Bronchial epithelial cell (primary cell): ENCODE results near the gene ADCY4. TPM values are rescaled to one million over a fixed set of nuclear protein-coding genes. Genes with fewer than 3 reads are reported as not detected.
A peak's percentile ranks its signal among the peaks of the same experiment; 100 is the strongest.

Source experiments
- DNase-seq: peaks from one replicate; pipeline ENCODE4 v3.0.0-alpha.2; 2010; ENCODE audit warnings: low read depth
- FAIRE-seq: peaks from 2 replicates; lab custom pipeline; 2011; peaks lifted over from hg19 to GRCh38; lab: Jason Lieb, UNC
- H3K27me3 ChIP-seq: 2 replicates; pipeline ENCODE4 v1.5.1; 2011; ENCODE audit warnings: low read length; ENCODE audit not compliant: control insufficient read depth, insufficient read depth
- H3K36me3 ChIP-seq: 2 replicates; pipeline ENCODE4 v1.5.1; 2011; ENCODE audit warnings: low read length; ENCODE audit not compliant: control insufficient read depth, insufficient read depth
- H3K4me3 ChIP-seq: 2 replicates; pipeline ENCODE4 v1.5.1; 2011; ENCODE audit warnings: mild to moderate bottlenecking, low read depth, low read length, control low read depth
- total RNA-seq: library from RNA; depleted of rRNA; stranded (reverse); fragments of >200 nt; gene quantifications from 2 replicates; pipeline ENCODE4 v1.2.1, GENCODE V29; 2014
- TF ChIP-seq, protein P1 (sequence below): IDR thresholded peaks from 2 replicates; pipeline ENCODE4 v1.5.1; 2011; ENCODE audit warnings: mild to moderate bottlenecking, moderate library complexity, low read length, control low read depth, inconsistent platforms; ENCODE audit not compliant: insufficient read depth, severe bottlenecking

Gene ADCY4
- total RNA-seq, 1 donor from 2014 or later, result 0.53 TPM

DNA sequence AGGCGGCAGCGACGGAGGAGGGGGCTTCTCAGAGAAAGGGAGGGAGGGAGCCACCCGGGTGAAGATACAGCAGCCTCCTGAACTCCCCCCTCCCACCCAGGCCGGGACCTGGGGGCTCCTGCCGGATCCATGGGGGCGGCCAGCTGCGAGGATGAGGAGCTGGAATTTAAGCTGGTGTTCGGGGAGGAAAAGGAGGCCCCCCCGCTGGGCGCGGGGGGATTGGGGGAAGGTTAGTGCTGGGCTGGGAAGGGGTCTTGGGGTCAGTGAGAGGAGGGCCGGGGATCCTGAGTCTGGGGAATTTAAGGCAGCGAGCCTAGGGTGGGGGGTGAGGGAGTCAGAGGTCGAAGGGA, 33.3 kb upstream of the ADCY4 start:
- FAIRE-seq (no peak), DNase-seq (no peak)
- Histone ChIP-seq H3K36me3 (peaks cover 3% of the 10 kb centered on the region), H3K27me3 (no peaks in the 10 kb centered on the region), H3K4me3 (peak overlapping the region; percentile 65)
- TF ChIP-seq, protein P1, sequence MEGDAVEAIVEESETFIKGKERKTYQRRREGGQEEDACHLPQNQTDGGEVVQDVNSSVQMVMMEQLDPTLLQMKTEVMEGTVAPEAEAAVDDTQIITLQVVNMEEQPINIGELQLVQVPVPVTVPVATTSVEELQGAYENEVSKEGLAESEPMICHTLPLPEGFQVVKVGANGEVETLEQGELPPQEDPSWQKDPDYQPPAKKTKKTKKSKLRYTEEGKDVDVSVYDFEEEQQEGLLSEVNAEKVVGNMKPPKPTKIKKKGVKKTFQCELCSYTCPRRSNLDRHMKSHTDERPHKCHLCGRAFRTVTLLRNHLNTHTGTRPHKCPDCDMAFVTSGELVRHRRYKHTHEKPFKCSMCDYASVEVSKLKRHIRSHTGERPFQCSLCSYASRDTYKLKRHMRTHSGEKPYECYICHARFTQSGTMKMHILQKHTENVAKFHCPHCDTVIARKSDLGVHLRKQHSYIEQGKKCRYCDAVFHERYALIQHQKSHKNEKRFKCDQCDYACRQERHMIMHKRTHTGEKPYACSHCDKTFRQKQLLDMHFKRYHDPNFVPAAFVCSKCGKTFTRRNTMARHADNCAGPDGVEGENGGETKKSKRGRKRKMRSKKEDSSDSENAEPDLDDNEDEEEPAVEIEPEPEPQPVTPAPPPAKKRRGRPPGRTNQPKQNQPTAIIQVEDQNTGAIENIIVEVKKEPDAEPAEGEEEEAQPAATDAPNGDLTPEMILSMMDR, result no peak

DNA sequence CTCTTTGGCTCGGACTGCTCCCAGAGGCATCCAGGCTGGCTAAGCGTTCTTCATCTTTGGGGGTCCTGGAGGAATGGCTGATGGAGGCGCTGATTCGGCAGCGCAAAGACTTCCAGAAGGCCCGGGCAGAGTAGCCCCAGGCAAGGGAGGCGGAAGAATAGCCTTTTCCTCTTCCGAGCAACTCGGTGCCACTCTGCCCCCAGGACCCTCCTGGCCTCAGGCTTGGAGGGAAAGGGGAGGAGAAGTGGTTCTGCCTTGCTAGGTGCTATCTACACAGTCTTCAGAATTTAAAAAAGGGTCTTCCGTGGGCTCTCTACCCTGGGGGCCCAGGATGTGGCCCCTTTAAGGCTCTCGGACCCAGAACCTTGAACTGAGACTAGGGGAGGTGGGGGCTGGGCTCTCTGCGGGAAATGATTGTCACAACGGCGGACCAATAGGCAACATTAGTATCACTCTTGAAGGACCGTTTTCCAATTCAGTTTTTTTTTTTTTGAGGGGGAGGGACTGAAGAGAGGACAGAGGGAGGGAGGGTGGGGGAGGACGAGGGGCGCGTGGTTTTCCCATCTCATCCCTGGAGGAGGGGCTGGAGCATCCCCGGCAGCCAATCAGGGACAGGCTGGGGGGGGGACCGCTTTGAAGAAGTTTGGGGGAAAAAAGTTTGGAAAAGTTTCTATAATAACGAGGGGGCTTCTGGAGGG, 32.8 kb upstream of the ADCY4 start, which contains the start of gene NFATC4:
Gene NFATC4, plus strand, starts transcription at position 671 of the 698 bp plus-strand sequence. CDS start 157 bp downstream, outside the sequence.
- TF ChIP-seq, protein P1, result no peak
- FAIRE-seq, result no peak
- peak; percentile 75 for DNase-seq
- Histone ChIP-seq H3K36me3 (peaks cover 1% of the 10 kb centered on the region), H3K27me3 (no peaks in the 10 kb centered on the region), H3K4me3 (peak within 1 kb of the TSS; percentile 65)

DNA sequence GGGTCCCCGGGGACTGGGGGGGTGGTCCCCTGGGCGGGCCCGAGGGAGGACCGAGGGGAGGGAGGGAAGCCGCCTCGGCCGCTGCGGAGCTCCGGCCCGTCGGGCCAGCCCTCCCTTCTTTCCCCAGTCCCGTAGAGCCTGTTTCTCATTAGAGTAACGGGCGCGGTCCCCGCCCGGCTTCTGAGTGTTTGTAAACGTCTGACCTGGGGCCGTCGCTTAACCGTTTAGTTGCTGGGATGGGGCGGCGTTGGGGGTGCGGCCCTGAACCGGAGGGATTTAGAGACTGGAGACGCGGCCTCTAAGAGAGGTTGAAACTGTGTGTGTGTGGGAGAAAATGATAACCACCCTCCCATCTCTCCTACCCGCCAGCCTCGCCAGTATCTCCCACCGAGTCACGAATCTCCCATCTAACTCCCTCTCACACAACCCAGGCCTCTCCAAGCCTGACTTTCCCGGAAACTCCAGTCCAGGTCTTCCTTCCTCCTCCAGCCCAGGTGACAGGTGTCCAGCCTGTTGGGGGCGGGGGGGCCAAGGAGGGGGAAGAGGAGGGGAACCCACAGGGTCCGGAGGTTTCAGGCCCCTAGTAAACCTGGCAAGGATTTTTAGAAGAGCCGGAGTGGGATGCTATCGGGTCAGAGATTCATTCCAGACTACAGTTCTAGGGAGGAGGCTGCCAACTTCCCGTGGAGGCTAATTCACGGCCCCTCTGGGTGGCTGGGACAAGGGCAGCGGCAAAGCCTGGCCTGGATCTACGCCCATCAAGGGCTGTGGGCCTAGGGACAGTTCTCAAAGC, 32.0 kb upstream of the ADCY4 start:
- Histone ChIP-seq H3K4me3 (peak overlapping the region; percentile 65), H3K36me3 (peaks cover 1% of the 10 kb centered on the region), H3K27me3 (no peaks in the 10 kb centered on the region)
- TF ChIP-seq, protein P1, result no peak
- no peak for FAIRE-seq
- DNase-seq, result peak; percentile 89

DNA sequence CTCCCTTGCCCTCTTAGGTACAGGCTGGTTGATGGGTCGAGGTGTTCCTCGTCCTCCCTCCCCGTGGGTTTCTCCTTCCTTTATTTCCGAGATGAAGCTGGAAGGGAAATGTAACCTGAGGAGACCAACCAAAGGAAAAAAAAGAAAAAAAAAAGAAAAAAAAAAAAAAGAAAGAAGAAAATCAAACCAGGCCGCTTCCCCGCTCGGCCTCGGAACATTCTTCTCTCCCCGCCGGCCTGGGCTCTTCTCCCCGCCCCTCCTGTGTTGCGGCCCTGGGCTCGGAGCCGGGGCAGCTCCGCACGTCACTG, 31.5 kb upstream of the ADCY4 start:
- TF ChIP-seq, protein P1, result no peak
- Histone ChIP-seq H3K27me3 (no peaks in the 10 kb centered on the region), H3K36me3 (peaks cover 1% of the 10 kb centered on the region), H3K4me3 (peak overlapping the region; percentile 65)
- FAIRE-seq (no peak), DNase-seq (no peak)

DNA sequence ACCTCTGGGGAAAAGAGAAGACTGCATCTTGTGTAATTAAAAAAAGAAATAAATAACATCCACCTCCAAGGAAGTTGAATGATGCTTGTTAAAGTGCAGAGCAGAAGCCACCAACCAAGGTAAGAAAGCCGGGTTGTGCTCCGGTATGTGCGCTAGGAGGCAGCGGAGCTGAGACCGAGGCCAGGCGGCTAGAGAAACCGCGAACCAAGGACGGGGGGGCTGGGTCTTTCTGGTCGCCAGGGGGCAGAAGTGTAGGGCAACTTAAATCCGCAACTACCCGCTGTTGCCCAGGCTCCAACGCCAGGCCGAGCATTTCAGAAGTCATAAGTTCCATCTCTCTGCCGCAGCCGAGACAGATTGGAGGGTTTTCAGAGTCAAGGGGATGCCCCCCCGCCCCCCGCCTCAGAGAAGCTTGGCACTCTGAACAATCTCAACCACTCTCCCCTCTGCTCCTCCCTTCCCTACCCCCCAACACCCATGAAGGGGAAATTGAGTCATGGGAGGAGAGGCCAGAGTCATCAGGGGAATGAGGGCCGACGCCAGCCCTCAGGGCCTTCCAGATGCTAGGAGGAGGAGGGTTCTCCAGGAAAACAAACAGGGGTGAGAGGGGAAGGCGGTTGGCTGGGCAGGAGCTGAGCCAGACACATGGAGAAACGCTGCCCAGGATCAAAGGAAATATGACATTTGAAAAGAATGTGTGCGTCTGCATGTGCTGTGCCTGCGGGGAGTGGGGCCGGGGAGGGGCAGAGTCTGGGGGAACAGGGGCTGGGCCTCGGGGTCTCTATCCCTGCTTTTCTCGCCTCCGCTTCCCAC, 30.9 kb upstream of the ADCY4 start:
- DNase-seq, result peak; percentile 88
- peak overlapping the region; percentile 65 for H3K4me3 ChIP-seq
- no peak for FAIRE-seq
- TF ChIP-seq, protein P1, result peak; percentile 95
- H3K27me3 ChIP-seq, result no peaks in the 10 kb centered on the region
- H3K36me3 ChIP-seq, result peaks cover 1% of the 10 kb centered on the region
